RKO (cell line): ENCODE data around the gene TVP23C.

ENCODE experiments used
- DNase-seq: peaks from one replicate; pipeline ENCODE4 v3.0.0-alpha.2; 2016; ENCODE audit warnings: low spot score

Gene TVP23C

DNA sequence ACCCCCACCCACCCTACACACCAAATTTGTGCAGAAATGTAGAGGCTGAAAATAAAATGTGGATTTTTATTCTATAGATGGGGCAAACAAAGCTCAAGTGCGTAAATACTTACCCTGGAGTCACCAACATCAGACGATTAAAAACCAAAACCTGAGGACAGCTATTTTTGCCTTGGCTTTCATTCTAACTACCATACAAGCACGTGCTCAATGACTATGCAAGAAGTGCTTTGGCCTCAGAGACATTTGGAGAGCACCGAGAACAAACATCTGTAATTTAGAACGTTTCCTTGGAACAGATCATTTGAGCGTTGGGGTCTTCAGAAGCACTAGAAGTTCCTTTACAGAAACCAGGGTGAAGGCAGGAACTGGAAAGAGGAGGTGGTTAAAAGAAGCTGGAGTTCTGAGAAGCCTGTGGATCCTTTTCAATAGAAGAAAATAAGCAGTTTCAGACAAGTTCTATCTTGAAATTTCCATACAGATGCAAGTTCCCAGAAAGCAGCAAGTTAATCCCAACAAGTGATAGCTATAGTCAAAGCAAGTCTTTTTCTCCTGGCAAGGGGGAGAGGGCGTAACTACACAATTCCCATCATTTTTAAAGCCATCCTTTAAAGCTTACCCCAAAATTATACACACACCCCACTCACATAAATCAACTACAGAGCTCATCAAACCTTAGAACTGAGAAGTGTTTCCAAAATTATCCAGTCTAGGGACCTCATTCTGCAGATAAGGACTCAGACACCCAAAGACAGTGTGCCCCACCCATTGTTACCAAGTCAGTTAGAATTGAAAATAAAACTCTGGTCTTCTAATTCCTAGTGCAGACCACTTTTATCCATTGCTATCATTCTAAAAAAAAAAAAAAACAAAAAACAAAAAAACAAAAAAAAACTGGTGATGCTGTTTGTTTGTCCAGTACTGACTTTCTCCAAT lies 66.3 kb downstream of the TVP23C start:
- no peak for DNase-seq

DNA sequence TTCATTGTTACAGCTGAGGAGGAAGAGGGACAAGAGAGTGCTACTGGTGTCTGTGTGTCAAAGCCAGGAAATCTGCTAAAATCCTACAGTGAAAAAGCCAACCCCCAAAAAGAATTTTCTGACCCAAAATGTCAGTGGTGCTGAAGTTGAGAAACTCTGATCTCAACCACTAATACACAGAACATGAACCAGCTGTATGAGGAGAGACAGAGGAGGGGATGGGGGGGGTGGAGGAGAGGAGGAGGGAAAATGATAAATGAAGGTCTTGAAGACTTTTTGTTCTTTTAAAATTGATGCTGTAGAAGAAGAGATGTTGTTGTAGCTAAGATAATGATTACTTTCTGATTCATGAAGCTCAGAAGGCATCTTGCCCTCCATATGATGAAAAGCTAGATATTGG lies 68.5 kb downstream of the TVP23C start:
- DNase-seq, result no peak

DNA sequence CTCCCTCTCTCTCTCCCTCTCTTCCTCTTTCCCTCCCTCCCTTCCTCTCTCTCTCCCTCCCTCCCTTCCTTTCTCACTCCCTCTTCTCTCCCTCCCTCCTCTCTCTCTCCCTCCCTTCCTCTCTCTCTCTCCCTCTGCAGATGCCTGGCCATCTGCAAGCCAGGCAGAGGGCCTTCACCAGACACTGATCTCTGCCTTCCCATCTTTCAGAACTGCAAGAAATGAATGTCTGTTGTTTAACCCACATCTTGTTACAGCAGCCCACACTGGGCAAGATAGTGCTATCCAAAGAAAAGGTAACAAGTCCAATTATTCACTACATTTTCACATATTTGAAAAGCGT lies 69.6 kb downstream of the TVP23C start:
- DNase-seq, result no peak

DNA sequence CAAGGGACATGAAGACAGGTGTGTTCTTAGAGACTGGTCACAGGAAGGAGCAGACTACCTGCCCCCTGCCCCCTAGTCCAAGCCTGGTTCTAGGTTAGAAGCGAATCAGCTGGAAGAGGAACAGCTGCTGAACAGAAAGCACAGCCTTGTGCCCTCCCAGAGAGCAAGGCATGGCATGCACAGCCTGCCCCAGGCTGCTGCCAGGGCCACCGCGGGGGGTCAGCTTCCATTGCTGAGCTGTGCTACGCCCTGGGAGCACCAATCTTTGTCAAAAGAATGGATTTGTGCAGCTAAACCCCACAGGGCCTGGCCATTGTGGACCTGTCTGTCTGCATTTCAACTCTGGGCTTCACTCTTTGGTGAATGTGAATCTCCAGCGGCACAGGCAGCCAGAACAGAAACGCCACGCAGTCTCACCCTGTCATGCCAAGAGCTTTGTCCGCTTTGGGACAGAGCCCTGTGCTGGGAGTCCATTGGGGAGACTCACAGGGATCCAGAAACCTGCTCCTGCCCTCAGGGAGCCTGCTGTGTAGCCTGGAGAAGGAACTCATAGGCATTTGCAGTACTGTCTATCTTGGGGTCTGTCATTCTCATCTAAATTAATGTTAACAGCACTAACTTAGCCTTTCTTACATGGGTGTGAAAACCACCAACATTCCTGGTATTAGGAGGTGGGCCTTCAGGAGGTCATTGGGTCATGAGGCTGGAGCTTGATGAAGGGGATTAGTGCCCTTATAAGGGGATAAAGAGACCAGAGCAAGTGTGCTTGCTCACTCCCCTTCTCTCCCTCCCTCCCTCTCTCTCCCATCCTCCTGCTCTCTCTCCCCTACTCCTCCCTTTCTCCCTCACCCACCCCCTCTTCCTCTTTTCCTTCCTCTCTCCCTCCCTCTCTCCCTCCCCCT lies 70.2 kb downstream of the TVP23C start:
- no peak for DNase-seq

DNA sequence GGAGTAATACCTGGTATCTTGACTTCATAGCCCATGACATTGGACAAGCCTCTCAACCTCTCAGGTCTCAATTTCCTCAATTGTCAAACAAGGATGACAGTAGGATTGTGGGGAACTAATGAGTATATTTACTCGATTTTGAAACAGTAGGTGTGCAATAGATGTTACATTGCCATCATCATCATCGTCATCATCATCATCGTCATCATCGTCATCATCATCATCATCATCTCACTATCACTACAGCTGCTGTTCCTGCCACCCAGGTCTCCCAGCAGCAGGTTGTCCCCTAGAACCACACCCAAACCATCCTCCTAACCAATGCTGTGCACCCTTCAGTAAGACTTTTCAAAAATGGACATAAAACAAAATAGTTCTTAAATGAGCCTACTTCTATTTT lies 71.1 kb downstream of the TVP23C start:
- no peak for DNase-seq

DNA sequence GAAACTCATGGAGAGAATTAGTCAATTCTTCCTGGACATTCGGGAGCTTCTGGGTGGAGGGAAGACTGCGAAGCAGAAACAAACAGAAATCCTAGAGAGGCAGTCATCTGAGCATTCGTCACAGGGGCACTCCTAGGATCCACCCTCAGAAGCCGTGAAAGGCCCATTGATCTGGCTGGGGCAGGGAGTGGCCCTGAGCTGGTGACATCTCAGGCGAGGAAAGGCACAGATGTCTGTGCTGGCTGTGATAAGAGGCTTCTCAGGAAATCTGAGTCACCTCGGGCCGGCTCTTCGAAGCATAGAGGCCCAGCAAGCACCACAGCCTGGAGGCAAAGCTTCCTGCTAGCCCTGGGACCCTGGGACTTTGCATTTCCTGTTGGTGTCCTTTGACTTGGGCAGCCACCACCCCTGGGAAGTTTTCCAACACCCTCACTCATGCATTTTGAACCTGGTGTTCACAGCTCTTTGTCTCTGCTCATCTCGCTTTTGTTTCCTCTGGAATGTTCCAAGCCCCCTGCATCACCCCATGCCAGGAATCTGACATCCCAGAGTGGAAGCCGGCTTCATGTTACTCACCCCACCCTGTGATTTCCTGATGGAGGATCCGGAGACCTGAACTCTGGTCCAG lies 72.5 kb downstream of the TVP23C start:
- no peak for DNase-seq

DNA sequence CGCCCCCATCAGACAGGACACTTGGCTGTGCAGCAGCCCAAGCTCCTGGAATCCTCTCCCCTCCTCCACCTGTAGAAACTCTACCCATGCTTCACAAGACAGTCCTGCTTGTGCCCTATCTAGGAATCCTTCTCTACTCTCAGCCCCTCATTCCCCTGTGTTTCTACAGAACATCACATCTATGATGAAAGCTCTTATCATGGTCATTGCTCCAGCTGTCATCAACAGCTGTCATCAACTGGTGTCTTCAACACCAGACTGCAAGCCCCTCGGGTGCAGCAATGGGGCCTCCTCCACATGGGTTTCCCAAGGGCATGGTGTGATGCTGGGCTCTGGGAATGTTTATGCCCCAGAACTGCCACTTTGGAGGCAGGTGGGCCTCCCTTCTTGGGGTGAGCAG lies 74.7 kb downstream of the TVP23C start:
- no peak for DNase-seq

DNA sequence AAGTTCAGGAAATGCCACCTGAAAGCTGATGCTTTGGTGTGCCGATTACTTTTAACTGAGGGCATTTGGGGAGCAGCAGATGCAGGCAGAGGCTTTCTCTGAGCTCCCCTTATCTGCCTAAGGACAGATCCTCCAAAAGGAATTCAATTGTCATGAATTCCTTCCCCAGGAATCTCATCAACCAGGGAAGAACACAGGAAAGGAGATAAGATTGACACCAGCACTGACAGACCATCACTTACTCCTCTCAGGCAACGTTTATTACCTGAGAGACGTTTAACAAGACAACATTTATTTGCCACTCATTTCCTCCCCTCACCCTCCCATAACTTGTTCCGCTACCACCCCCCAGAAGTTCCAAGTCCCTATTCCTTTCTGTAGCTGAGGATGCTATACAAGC lies 78.2 kb downstream of the TVP23C start:
- DNase-seq, result no peak

DNA sequence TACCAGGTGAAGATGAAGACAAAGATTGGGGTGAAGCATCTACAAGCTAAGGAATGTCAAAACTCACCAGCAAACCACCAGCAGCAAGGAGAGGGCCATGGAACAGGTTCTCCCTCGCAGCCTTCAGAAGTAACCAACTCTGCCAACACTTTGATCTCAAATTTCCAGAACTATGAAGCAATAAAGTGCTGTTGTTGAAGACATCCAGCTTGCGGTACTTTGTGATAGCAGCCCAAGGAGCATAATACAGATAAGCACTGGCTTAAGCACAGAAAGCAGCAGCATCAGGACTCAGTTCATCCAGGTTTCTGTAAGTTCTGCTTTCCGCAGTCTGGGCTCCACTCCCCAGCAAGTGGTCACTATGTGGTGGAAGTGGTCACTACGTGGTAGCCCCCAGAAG lies 79.9 kb downstream of the TVP23C start:
- DNase-seq, result no peak

DNA sequence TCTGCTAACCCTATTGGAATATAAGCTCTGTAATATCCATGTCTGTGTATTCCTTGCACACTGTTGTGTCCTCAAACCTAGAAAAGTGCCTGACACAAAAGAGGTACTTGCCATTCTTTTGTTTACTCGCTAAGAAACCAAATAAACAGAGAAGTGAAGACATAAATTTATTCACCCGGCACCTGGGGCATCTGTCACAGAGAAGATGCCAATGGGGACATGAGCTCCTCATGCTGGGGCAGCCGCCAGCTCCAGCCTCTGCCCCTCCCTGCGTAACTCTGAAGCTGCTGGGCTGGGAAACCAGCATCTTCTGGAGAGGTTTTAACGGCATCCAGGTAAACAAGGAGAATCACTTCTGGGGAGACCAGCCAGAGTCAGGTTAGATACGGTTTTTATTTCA lies 80.8 kb downstream of the TVP23C start:
- DNase-seq, result no peak

DNA sequence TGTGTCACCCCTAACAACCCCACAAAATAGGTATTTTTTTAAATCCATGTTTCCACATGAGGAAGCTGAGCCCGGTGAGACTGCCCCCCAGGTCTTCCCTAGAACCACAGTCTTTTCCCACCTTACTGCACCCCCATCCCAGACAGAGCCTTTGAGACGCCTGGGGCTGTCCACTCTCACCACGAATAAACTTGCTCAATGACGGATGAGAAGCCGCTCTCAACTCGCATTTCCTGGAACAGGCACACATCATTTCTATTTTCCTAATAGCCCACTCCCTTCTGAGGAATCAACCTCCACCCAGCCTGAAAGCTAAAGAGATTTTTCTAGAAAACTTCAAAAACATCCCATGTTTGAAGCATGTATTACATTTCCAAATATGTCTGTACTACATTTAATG lies 81.8 kb downstream of the TVP23C start:
- DNase-seq, result no peak

DNA sequence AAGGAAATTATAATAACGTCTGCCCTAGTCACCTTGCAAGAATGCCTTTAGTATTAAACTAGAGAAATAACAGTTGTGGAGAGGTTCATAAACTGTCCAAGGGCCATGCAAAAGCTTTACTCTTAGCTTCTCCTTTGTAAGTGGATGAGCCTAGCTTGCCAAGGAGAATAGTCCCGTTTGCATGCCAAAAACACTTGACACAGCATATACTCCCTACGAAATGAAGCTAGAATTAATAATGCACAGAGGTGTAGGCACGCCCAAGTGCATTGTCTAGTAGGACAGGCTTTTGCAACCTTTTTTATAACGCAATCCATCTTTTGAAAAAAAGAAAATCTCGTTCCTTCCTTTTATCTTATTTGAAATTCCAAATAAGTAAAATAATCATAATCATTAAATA lies 83.1 kb downstream of the TVP23C start:
- no peak for DNase-seq

DNA sequence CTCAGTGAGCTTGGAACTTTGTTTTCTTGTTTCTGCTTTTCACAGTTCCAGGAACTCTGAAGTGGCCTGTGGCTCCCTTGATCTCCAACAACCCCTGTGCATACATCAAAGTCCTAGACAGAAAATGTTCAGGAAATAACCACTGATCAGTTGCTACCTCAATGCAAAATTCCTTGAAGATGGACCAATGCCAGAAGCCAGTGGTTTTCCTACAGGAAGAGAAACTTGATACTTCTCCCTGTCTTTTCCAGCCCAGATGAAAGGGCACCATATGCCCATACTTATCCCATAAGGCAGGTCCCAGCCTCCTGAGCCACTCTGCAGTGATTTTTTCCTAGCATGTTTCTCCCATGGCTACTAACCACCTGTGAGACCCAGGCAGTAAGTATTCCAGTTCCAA lies 83.6 kb downstream of the TVP23C start:
- no peak for DNase-seq

DNA sequence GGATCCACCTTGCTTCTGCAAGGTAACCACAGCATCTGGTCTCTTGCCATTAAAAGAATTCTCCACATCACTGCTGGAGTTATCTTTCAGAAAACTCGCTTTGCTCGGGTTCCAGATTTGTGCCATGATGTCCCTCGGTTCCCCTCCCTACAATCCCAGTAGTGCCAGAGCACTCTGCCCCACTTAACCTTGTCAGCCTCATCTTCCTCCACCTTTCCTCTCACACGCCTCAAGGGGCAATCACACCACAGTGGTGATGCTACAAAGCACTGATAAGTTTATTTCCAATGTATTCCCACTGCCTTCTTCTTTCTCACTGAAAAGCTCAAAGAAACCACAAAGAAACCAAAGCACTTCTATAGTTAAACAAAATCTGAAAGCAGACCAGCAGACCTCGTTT lies 84.4 kb downstream of the TVP23C start:
- no peak for DNase-seq

DNA sequence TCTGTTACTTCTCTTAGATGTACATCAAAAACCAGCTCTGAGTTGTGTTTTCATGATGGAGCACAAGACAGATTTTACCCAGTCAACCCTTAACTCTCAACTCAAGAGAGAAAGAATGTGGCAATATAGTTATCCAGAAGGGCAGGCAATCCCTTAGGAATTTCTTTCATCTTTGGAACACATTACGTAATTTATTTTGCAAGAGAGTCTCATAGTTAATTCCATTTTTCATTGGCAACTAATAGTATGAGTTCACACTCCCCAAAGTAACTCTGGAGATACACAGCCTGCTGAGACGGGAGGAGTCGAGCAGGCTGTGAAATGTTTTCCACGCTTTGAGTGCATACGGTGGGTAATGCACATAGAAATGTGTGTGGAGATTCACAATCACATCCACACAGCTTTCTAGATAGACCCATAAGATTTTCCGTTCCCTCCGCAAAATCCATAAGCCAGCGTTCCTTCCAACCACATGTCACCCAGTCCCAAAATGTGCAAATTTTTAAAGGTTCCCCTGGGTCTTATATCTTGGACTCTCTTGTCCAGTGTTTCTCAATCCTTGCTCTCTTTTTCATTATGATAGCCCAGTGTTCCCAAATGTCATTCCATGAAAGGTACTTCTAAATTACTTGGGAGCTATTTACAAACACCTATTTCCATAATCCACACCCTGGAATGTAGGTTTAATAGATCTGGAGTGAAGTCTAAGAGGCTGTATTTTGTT lies 87.5 kb downstream of the TVP23C start:
- no peak for DNase-seq

DNA sequence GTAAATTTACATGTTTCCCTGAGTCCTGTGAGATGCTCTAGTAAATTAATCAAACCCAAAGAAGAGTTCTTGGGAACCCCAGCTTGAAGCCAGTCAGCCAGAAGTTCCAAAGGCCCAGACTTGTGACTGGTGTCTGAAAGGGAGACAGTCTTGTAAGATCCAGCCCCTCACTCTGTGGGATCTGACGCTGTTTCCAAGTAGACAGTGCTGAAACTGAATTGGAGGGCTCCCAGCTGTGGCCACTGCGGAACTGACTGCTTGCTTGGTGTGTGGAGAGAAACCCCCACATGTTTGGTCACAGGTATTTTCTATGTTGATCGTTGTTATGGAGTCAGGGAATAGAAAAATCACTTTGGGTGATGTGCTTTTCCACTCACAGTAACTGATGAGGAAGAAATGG lies 90.4 kb downstream of the TVP23C start:
- no peak for DNase-seq

DNA sequence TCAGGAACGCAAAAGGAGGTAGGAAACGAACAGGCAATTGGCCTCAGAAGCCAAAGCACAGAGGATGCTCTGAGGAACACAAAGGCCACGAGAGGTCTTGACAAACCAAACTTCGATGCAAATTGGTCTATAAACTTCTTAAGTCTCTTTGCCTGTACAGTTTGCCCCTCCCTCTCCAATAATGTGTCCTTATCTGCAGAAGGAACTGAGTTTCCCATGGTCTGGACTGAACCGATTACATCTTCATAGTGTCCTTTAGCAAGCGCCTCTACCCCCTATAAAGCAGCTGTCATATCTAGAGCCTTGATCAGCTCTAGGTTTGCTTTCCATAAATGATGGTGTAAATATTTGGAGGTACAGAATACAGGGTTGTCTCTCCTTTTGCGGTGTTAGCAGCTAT lies 92.7 kb downstream of the TVP23C start:
- no peak for DNase-seq

DNA sequence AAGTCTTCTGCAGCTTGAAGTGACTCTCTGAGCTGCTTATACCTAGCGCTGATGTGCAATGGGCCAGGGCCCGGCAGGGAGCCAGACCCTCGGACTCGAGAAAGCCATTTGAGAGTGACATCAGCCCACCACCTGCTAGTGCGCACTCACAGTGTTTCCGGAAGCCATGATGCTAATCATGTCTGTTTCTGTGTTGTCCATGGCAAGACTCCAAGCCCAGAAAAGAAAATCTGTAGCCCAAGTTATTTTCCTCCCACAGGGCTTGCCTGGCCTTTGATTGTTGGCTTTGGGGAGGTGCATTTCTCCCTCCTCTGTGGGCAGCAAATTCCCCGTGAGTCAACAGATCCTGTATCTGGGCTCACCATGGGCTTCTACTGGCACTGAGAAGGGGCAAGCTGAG lies 94.0 kb downstream of the TVP23C start:
- no peak for DNase-seq

DNA sequence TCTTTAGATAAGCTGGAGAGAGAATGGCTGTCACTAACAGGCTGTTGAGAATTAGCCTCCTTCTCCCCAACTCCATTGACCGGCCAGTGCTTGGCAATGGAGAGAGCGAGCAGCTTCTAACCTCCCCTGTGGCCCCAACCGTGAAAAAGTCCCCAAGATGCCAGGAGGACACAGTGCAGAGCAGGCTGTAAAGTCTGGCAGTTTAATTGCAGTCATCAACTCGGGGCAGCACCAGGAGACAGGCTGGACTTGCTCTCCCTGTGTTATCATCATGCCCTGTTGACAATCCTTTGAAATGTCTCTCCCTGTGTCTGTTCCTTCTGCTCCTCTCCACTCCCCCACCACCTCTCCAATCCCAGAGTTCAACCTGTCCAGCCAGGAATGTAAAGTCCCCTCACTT lies 95.2 kb downstream of the TVP23C start:
- DNase-seq, result no peak

DNA sequence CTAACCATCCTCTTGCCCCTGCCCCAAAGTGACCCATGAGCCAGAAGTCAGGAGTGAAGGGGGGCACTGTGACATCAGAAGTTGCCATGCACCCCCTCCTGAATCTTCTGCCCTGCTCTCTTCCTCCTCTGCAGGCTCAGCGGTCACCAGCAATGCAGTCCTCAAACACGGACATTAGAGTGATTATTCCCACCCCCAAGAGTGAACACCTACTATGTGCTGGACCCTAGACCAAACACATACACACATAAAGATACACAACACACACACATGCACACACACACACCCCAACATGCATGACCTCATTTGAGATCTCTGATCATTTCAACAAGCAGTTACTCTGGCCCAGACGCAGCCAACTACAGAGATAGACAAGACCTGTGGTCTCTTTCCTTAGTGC lies 95.7 kb downstream of the TVP23C start, which contains the start of gene CDRT4:
TSS of gene CDRT4 (minus strand) at position 30 of the 400 bp plus-strand sequence. CDS start 27,383 bp downstream, outside the sequence.
- DNase-seq, result no peak

DNA sequence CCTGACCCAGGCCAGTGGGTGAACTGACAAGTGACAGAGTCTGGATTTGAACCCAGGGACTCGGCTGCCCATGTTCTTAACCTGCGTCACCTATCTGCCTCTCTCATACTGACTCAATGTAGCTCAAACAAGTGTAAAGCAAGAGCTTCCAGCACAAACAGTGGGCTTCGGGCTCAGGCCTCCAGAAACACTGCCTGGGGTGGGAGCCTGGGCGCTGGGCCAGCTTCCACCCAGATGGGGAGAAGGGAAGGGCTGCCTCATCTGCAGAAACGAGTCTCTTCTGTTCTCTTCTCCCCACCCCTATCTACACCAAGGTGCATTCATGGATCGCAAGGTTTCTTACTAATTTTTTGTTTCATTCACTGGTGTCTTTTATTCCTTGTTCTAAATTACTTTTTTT lies 97.2 kb downstream of the TVP23C start:
- no peak for DNase-seq
